PFSK-1 (cell line): ENCODE data around the gene TXNDC11.

ENCODE experiments used
- FOXP2 ChIP-seq: optimal IDR thresholded peaks from 2 replicates; pipeline ENCODE3; 2011; ENCODE audit warnings: borderline replicate concordance, control low read depth, inconsistent platforms; ENCODE audit not compliant: insufficient read depth; ENCODE audit errors: extremely low read length, extremely low read depth
- POLR2AphosphoS5 ChIP-seq: IDR thresholded peaks from 2 replicates; pipeline ENCODE4 v1.6.1; 2012; ENCODE audit warnings: low read depth, mild to moderate bottlenecking, control low read depth, low read length, moderate library complexity
- REST ChIP-seq, 2 experiments: IDR thresholded peaks; 2 replicates each; pipeline versions ENCODE4 v1.6.1 to v1.8.0; 2011 to 2012; ENCODE audit warnings: low read depth in 2 of 2, low read length in 2 of 2, control low read depth in 1 of 2, inconsistent platforms in 1 of 2, mild to moderate bottlenecking in 1 of 2, moderate library complexity in 1 of 2; ENCODE audit not compliant: insufficient read depth in 1 of 2
- SIN3A ChIP-seq: IDR thresholded peaks from 2 replicates; pipeline ENCODE4 v1.6.1; 2012; ENCODE audit warnings: mild to moderate bottlenecking, low read length, moderate library complexity, borderline replicate concordance; ENCODE audit not compliant: insufficient read depth
- TAF1 ChIP-seq: IDR thresholded peaks from 2 replicates; pipeline ENCODE4 v1.6.1; 2012; ENCODE audit warnings: low read length, control low read depth, borderline replicate concordance; ENCODE audit not compliant: insufficient read depth

The TXNDC11 gene

GRCh38 chr16:11662582-11662981 lies 80.1 kb downstream of the TXNDC11 start:
- TF ChIP-seq SIN3A, result no peak
- no peak for TF ChIP-seq TAF1
- TF ChIP-seq REST (IDR thresholded peaks at IDR 0.05; ENCODE audit: insufficient read depth in 1 of 2, low read depth in 2 of 2, low read length in 2 of 2), result no peak
- TF ChIP-seq POLR2AphosphoS5, result no peak
- no peak for TF ChIP-seq FOXP2

- no peak for TF ChIP-seq FOXP2
- no peak for TF ChIP-seq POLR2AphosphoS5
- TF ChIP-seq REST (IDR thresholded peaks at IDR 0.05; ENCODE audit: insufficient read depth in 1 of 2, low read depth in 2 of 2, low read length in 2 of 2), result no peak
- no peak for TF ChIP-seq SIN3A
- TF ChIP-seq TAF1, result no peak
Observed at GRCh38 chr16:11660565-11660964, 82.1 kb downstream of the TXNDC11 start.

GRCh38 chr16:11658896-11659708 lies 83.6 kb downstream of the TXNDC11 start:
- TF ChIP-seq FOXP2 (no peak), POLR2AphosphoS5 (no peak), TAF1 (no peak), REST (IDR thresholded peaks at IDR 0.05; ENCODE audit: insufficient read depth in 1 of 2, low read depth in 2 of 2, low read length in 2 of 2) (no peak), SIN3A (no peak)

GRCh38 chr16:11657556-11657955 lies 85.1 kb downstream of the TXNDC11 start:
- no peak for TF ChIP-seq TAF1

- TF ChIP-seq POLR2AphosphoS5, result no peak
- no peak for TF ChIP-seq FOXP2
- TF ChIP-seq REST (IDR thresholded peaks at IDR 0.05; ENCODE audit: insufficient read depth in 1 of 2, low read depth in 2 of 2, low read length in 2 of 2), result no peak
- no peak for TF ChIP-seq SIN3A
- no peak for TF ChIP-seq TAF1
Observed at GRCh38 chr16:11655655-11656054, 87.0 kb downstream of the TXNDC11 start.
